T-helper 1 cell treated with Interleukin-12 subunit alpha and Interleukin-12 subunit beta and Interleukin-4 antibody, amounts not matched to agents 30 ng/mL and 1 ng/mL, for 36 hours (primary cell): ENCODE results near the gene SMYD3. TPM values are rescaled to one million over a fixed set of nuclear protein-coding genes. Genes with fewer than 3 reads are reported as not detected.

Experiments used
- intact Hi-C: fragments of 100-400 bp; cut with micrococcal nuclease; formaldehyde crosslinking; loops from one replicate; pipeline ENCODE4 v1.15.1; 2024
- total RNA-seq: library from RNA; stranded (reverse); gene quantifications from 2 replicates; pipeline ENCODE4 v1.2.3, GENCODE V29; 2022

SMYD3 gene
- total RNA-seq, 1 donor from 2014 or later: 24.1 TPM

GRCh38 chr1:245710961-245711903 is 795.8 kb downstream of the SMYD3 start:
- intact Hi-C loops: no loop called here

GRCh38 chr1:245707941-245708340 is 799.1 kb downstream of the SMYD3 start:
- intact Hi-C loops: no loop called here

- intact Hi-C loops: no loop called here
These were observed 802.3 kb downstream of the SMYD3 start for GRCh38 chr1:245704765-245705164.

- intact Hi-C loops: no loop called here
These were observed 802.7 kb downstream of the SMYD3 start for GRCh38 chr1:245704341-245704740.

- intact Hi-C loops: no loop called here
These were observed 804.7 kb downstream of the SMYD3 start for GRCh38 chr1:245702346-245702745.

GRCh38 chr1:245701631-245702030 is 805.4 kb downstream of the SMYD3 start:
- intact Hi-C loops: no loop called here

- intact Hi-C loops: no loop called here
These were observed 806.4 kb downstream of the SMYD3 start for GRCh38 chr1:245700631-245701030.

Other genes with a start within 250 kb of the SMYD3 start
- gene TFB2M, start 59.0 kb upstream of the SMYD3 start, total RNA-seq: 12.4 and 13.2 TPM in 2 replicates
- 32.5 and 33.7 TPM in 2 replicates for gene CNST, start 59.2 kb upstream of the SMYD3 start, total RNA-seq
- 11.1 and 13.1 TPM in 2 replicates for gene SCCPDH, start 217.1 kb upstream of the SMYD3 start, total RNA-seq